Vagina (tissue), 2 donors: ENCODE data around the gene SPO11. TPM values are rescaled to one million over a fixed set of nuclear protein-coding genes. Genes with fewer than 3 reads are reported as not detected.

Source experiments
- DNase-seq, 2 donors: peaks; one replicate each; pipeline ENCODE4 v3.0.0-alpha.2; 2017; ENCODE audit errors: extremely low spot score in 2 of 2
- H3K27ac ChIP-seq: fragments of 200-600 bp; sonication (generic); one replicate; pipeline ENCODE4 v1.5.1; 2019
- H3K27me3 ChIP-seq: fragments of 200-600 bp; sonication (generic); one replicate; pipeline ENCODE4 v1.5.1; 2019
- H3K36me3 ChIP-seq, 2 donors: fragments of 200-600 bp; sonication (generic); one replicate each; pipeline ENCODE4 v1.5.1; 2017 to 2019
- H3K4me1 ChIP-seq: fragments of 200-600 bp; sonication (generic); one replicate; pipeline ENCODE4 v1.5.1; 2019
- H3K4me3 ChIP-seq, 2 donors: fragments of 200-600 bp; sonication (generic); 1 replicate in 1 of 2; 2 replicates in 1 of 2; pipeline ENCODE4 v1.5.1; 2016 to 2019
- H3K9me3 ChIP-seq: fragments of 200-600 bp; sonication (generic); one replicate; pipeline ENCODE4 v1.5.1; 2019
- CTCF ChIP-seq, 3 experiments: fragments of 450-650 bp in 2 of 3; fragments of 200-600 bp in 1 of 3; sonication (generic) in 1 of 3; IDR thresholded peaks; one replicate each; pipeline ENCODE4 v1.5.1; 2017 to 2019; ENCODE audit warnings: antibody characterized with exemption in 3 of 3, mild to moderate bottlenecking in 2 of 3, moderate library complexity in 2 of 3
- POLR2A ChIP-seq, 2 donors: fragments of 450-650 bp; IDR thresholded peaks; one replicate each; pipeline ENCODE4 v1.6.1; 2017; ENCODE audit warnings: antibody characterized with exemption in 2 of 2, mild to moderate bottlenecking in 2 of 2, moderate library complexity in 2 of 2
- POLR2AphosphoS5 ChIP-seq, 2 donors: sonication (generic); formaldehyde crosslinking; IDR thresholded peaks; one replicate each; pipeline ENCODE4 v1.9.0; 2017; ENCODE audit warnings: antibody characterized with exemption in 2 of 2, mild to moderate bottlenecking in 2 of 2, low read depth in 1 of 2; ENCODE audit not compliant: insufficient read depth in 1 of 2
- intact Hi-C: fragments of 100-400 bp; cut with DNase I; formaldehyde crosslinking; loops from one replicate; pipeline ENCODE4 v1.15.1; 2023
- total RNA-seq: library from RNA; depleted of rRNA; stranded (reverse); fragments of >200 nt; gene quantifications from one replicate; pipeline ENCODE4 v1.2.3, GENCODE V29; 2016

The SPO11 gene
- total RNA-seq: not detected

- intact Hi-C loops: no loop called here
- DNase-seq: no peak
- H3K27ac ChIP-seq: no peak within 1 kb of the TSS
- no peaks in the 10 kb centered on the region for H3K27me3 ChIP-seq
- TF ChIP-seq CTCF (IDR thresholded peaks at IDR 0.05): no peak
- TF ChIP-seq POLR2AphosphoS5 (IDR thresholded peaks at IDR 0.05; ENCODE audit: insufficient read depth in 1 of 2, low read depth in 1 of 2): no peak
- no peak for TF ChIP-seq POLR2A (IDR thresholded peaks at IDR 0.05)
- no peaks in the 10 kb centered on the region for H3K9me3 ChIP-seq
- no peak within 1 kb of the TSS for H3K4me3 ChIP-seq
- no peaks in the 10 kb centered on the region for H3K36me3 ChIP-seq
- peaks cover 6% of the 10 kb centered on the region for H3K4me1 ChIP-seq
Observed at GRCh38 chr20:57329608-57330221, at the start of gene SPO11. SPO11 (plus strand) TSS chr20:57329803; CDS start chr20:57329868, 65 bp downstream.

- intact Hi-C loops: no loop called here
Observed at GRCh38 chr20:57280221-57280620, 49.4 kb upstream of the SPO11 start.

GRCh38 chr20:57281900-57282299 is 47.7 kb upstream of the SPO11 start:
- intact Hi-C loops: no loop called here

More at GRCh38 chr20:57280221-57280620, 49.4 kb upstream of the SPO11 start:
- Histone ChIP-seq H3K27ac (no peak overlapping the region), H3K4me3 (no peak overlapping the region), H3K27me3 (no peaks in the 10 kb centered on the region), H3K9me3 (no peaks in the 10 kb centered on the region), H3K4me1 (peaks cover 9% of the 10 kb centered on the region), H3K36me3 (no peaks in the 10 kb centered on the region)
- no peak for TF ChIP-seq CTCF (IDR thresholded peaks at IDR 0.05)
- no peak for TF ChIP-seq POLR2AphosphoS5 (IDR thresholded peaks at IDR 0.05; ENCODE audit: insufficient read depth in 1 of 2, low read depth in 1 of 2)
- no peak for TF ChIP-seq POLR2A (IDR thresholded peaks at IDR 0.05)
- no peak for DNase-seq

GRCh38 chr20:57282670-57283361 is 46.8 kb upstream of the SPO11 start:
- Histone ChIP-seq H3K4me3 (no peak overlapping the region), H3K9me3 (no peaks in the 10 kb centered on the region), H3K36me3 (no peaks in the 10 kb centered on the region), H3K27me3 (no peaks in the 10 kb centered on the region), H3K4me1 (peaks cover 11% of the 10 kb centered on the region), H3K27ac (no peak overlapping the region)
- TF ChIP-seq POLR2AphosphoS5 (IDR thresholded peaks at IDR 0.05; ENCODE audit: insufficient read depth in 1 of 2, low read depth in 1 of 2) (no peak), CTCF (IDR thresholded peaks at IDR 0.05) (no peak), POLR2A (IDR thresholded peaks at IDR 0.05) (no peak)
- intact Hi-C loops: no loop called here
- no peak for DNase-seq

More at GRCh38 chr20:57281900-57282299, 47.7 kb upstream of the SPO11 start:
- no peak for DNase-seq
- Histone ChIP-seq H3K27ac (no peak overlapping the region), H3K4me1 (peaks cover 9% of the 10 kb centered on the region), H3K36me3 (no peaks in the 10 kb centered on the region), H3K4me3 (no peak overlapping the region), H3K9me3 (no peaks in the 10 kb centered on the region), H3K27me3 (no peaks in the 10 kb centered on the region)
- no peak for TF ChIP-seq CTCF (IDR thresholded peaks at IDR 0.05)
- TF ChIP-seq POLR2AphosphoS5 (IDR thresholded peaks at IDR 0.05; ENCODE audit: insufficient read depth in 1 of 2, low read depth in 1 of 2): no peak
- no peak for TF ChIP-seq POLR2A (IDR thresholded peaks at IDR 0.05)

GRCh38 chr20:57283860-57284259 is 45.7 kb upstream of the SPO11 start:
- H3K4me3 ChIP-seq: no peak overlapping the region
- H3K36me3 ChIP-seq: no peaks in the 10 kb centered on the region
- DNase-seq: no peak
- no peak overlapping the region for H3K27ac ChIP-seq
- TF ChIP-seq CTCF (IDR thresholded peaks at IDR 0.05) (no peak), POLR2A (IDR thresholded peaks at IDR 0.05) (no peak), POLR2AphosphoS5 (IDR thresholded peaks at IDR 0.05; ENCODE audit: insufficient read depth in 1 of 2, low read depth in 1 of 2) (no peak)
- no peaks in the 10 kb centered on the region for H3K27me3 ChIP-seq
- intact Hi-C loops: no loop called here
- peaks cover 21% of the 10 kb centered on the region for H3K4me1 ChIP-seq
- no peaks in the 10 kb centered on the region for H3K9me3 ChIP-seq
